HepG2 (cell line): ENCODE measurements around the gene GALC. TPM values are rescaled to one million over a fixed set of nuclear protein-coding genes. Genes with fewer than 3 reads are reported as not detected.

ENCODE experiments used
- ATAC-seq: fragments of 200-7000 bp; cut with Tn5 transposase; 3 replicates; pipeline ENCODE4 v1.9.1; 2020; ENCODE audit warnings: mild to moderate bottlenecking, moderate library complexity
- BruUV-seq: library from RNA; stranded (reverse); fragments of 400-500 nt; replicated peaks from 2 replicates; lab custom pipeline; 2021; lab: Mats Ljungman, UMichigan
- CTCF ChIA-PET: fragments of 300-600 bp; formaldehyde crosslinking; extraction: SDS; loops from one replicate; lab custom pipeline; 2021; ENCODE audit warnings: low total read pairs, inconsistent platforms, low intra/inter-chr PET ratio; lab: Yijun Ruan, JAX
- POLR2A ChIA-PET: fragments of 350-600 bp; sonication (Branson Sonifier 250); formaldehyde crosslinking; loops from one replicate; lab custom pipeline; 2020; ENCODE audit warnings: antibody characterized with exemption, inconsistent platforms; lab: Yijun Ruan, JAX
- DNase-seq: peaks from one replicate; pipeline ENCODE4 v3.0.0-alpha.2; 2015; ENCODE audit warnings: low spot score
- FAIRE-seq: peaks from 3 replicates; lab custom pipeline; 2011; peaks lifted over from hg19 to GRCh38; lab: Jason Lieb, UNC
- H2AFZ ChIP-seq: one replicate; pipeline ENCODE4 v1.6.1; 2011; ENCODE audit warnings: low read length, inconsistent platforms
- H3K27ac ChIP-seq: fragments of 300-600 bp; 3 replicates; pipeline ENCODE4 v1.8.0; 2011; ENCODE audit warnings: mixed run types, mild to moderate bottlenecking, mixed read lengths, low read length, inconsistent platforms; ENCODE audit not compliant: insufficient read depth; ENCODE audit errors: extremely low read length
- H3K27me3 ChIP-seq, 2 experiments: fragments of 200-600 bp in 1 of 2; 2 replicates in 1 of 2; 3 replicates in 1 of 2; pipeline versions ENCODE4 v1.6.0 to v1.8.0; 2011; ENCODE audit warnings: low read length in 2 of 2, mild to moderate bottlenecking in 2 of 2, moderate library complexity in 2 of 2, inconsistent platforms in 1 of 2; ENCODE audit not compliant: insufficient read depth in 2 of 2, control insufficient read depth in 1 of 2
- H3K36me3 ChIP-seq, 2 experiments: fragments of 200-600 bp in 1 of 2; replicated peaks in 1 of 2; 2 replicates in 1 of 2; 3 replicates in 1 of 2; pipeline versions ENCODE4 v1.5.1 to v1.8.0; 2011; ENCODE audit warnings: low read length in 2 of 2, inconsistent platforms in 1 of 2; ENCODE audit not compliant: insufficient read depth in 2 of 2, control insufficient read depth in 1 of 2
- H3K4me1 ChIP-seq: 2 replicates; pipeline ENCODE4 v1.5.1; 2012; ENCODE audit warnings: low read length, inconsistent platforms; ENCODE audit not compliant: insufficient read depth
- H3K4me2 ChIP-seq: 2 replicates; pipeline ENCODE4 v1.6.0; 2011; ENCODE audit warnings: low read depth, low read length, inconsistent platforms
- H3K4me3 ChIP-seq, 3 experiments: fragments of 200-600 bp in 1 of 3; sonication (generic), shearing (Covaris generic) in 1 of 3; replicated peaks in 1 of 3; 2 replicates each; pipeline ENCODE4 v1.5.1; 2011 to 2016; ENCODE audit warnings: low read length in 3 of 3, inconsistent platforms in 2 of 3, low read depth in 2 of 3, mild to moderate bottlenecking in 2 of 3, control low read depth in 1 of 3, mixed read lengths in 1 of 3; ENCODE audit not compliant: insufficient read depth in 1 of 3
- H3K79me2 ChIP-seq: one replicate; pipeline ENCODE4 v1.6.1; 2011; ENCODE audit warnings: low read length, inconsistent platforms; ENCODE audit not compliant: insufficient read depth
- H3K9ac ChIP-seq: 2 replicates; pipeline ENCODE4 v1.6.0; 2011; ENCODE audit warnings: mild to moderate bottlenecking, low read depth, low read length, inconsistent platforms; ENCODE audit not compliant: insufficient read depth
- H3K9me3 ChIP-seq: 2 replicates; pipeline ENCODE4 v1.5.1; 2012; ENCODE audit warnings: mild to moderate bottlenecking, low read length
- H4K20me1 ChIP-seq: 2 replicates; pipeline ENCODE4 v1.6.0; 2011; ENCODE audit warnings: inconsistent platforms, mild to moderate bottlenecking, low read length, moderate library complexity; ENCODE audit not compliant: insufficient read depth
- ELK4 ChIP-seq: sonication (generic); formaldehyde crosslinking; IDR thresholded peaks from 2 replicates; pipeline ENCODE4 v1.9.0; 2021; ENCODE audit warnings: missing genetic modification reagents, borderline replicate concordance
- EP300 ChIP-seq, 3 experiments: sonication (generic) in 1 of 3; formaldehyde crosslinking in 1 of 3; IDR thresholded peaks; 2 replicates each; pipeline versions ENCODE4 v1.5.1 to v1.6.1; 2011 to 2020; ENCODE audit warnings: low read depth in 2 of 3, low read length in 2 of 3, borderline replicate concordance in 1 of 3, improper control_type of control experiment in 1 of 3, mild to moderate bottlenecking in 1 of 3, missing genetic modification reagents in 1 of 3, moderate library complexity in 1 of 3
- ETV5 ChIP-seq: IDR thresholded peaks from 2 replicates; pipeline ENCODE4 v1.6.1; 2018; ENCODE audit warnings: missing biosample characterization, missing genetic modification reagents, inconsistent platforms, borderline replicate concordance
- HNRNPH1 ChIP-seq: fragments of 200-400 bp; formaldehyde crosslinking; optimal IDR thresholded peaks from 2 replicates; pipeline ENCODE3; 2017; ENCODE audit warnings: mild to moderate bottlenecking, low read depth, low read length
- MAFF ChIP-seq: IDR thresholded peaks from 2 replicates; pipeline ENCODE4 v1.6.1; 2011; ENCODE audit warnings: low read depth, low read length, improper control_type of control experiment
- MAFK ChIP-seq, 2 experiments: IDR thresholded peaks in 1 of 2; conservative IDR thresholded peaks in 1 of 2; 2 replicates each; pipeline ENCODE4 v1.6.1; 2011; ENCODE audit warnings: improper control_type of control experiment in 2 of 2, low read length in 2 of 2
- POGZ ChIP-seq: sonication (generic); formaldehyde crosslinking; IDR thresholded peaks from 2 replicates; pipeline ENCODE4 v1.4.0; 2020; ENCODE audit warnings: mild to moderate bottlenecking, missing genetic modification reagents
- SMYD3 ChIP-seq: sonication (generic); formaldehyde crosslinking; IDR thresholded peaks from 2 replicates; pipeline ENCODE4 v1.8.1; 2023; ENCODE audit warnings: mild to moderate bottlenecking, missing genetic modification reagents
- SP5 ChIP-seq: IDR thresholded peaks from 2 replicates; pipeline ENCODE4 v1.6.1; 2016; ENCODE audit warnings: low read depth, borderline replicate concordance
- ZNF510 ChIP-seq: sonication (generic); formaldehyde crosslinking; IDR thresholded peaks from 2 replicates; pipeline ENCODE4 v1.4.0; 2020; ENCODE audit warnings: low read depth, mild to moderate bottlenecking, missing genetic modification reagents
- ZSCAN21 ChIP-seq: sonication (generic); formaldehyde crosslinking; IDR thresholded peaks from 2 replicates; pipeline ENCODE4 v1.8.0; 2022; ENCODE audit warnings: mild to moderate bottlenecking, missing genetic modification reagents, moderate library complexity, borderline replicate concordance
- WGBS: methylation state at CpG from one replicate; pipeline ENCODE4 v1.1.6; 2017; ENCODE audit warnings: low lambda C conversion rate; 5-methylcytosine and 5-hydroxymethylcytosine counted together
- in situ Hi-C: cut with HindIII; loops from 2 replicates; pipeline ENCODE4 v1.10.0; 2017; ENCODE audit warnings: low pct_unique_long_range_greater_than_20kb; ENCODE audit not compliant: extremely low pct_ligation_motif_present
- intact Hi-C: fragments of 100-400 bp; cut with micrococcal nuclease; formaldehyde crosslinking; loops from one replicate; pipeline ENCODE4 v1.10.0; 2022; ENCODE audit not compliant: unreplicated experiment
- polyA plus RNA-seq, 8 experiments: library from polyadenylated mRNA; depleted of rRNA in 3 of 8; stranded (reverse) in 7 of 8; unstranded in 1 of 8; fragments of >200 nt; fragmentation: Illumina TruSeq in 4 of 8; extraction: Trizol in 4 of 8; gene quantifications; 2 replicates each; pipeline versions ENCODE4 v1.2.1 to v1.2.3, GENCODE V29; 2011 to 2016; ENCODE audit warnings: low read depth in 4 of 8, missing spikeins in 1 of 8, mixed read lengths in 1 of 8; ENCODE audit not compliant: insufficient read depth in 1 of 8
- total RNA-seq, 5 experiments: library from RNA; depleted of rRNA; stranded (reverse); fragments of >200 nt; fragmentation: Illumina TruSeq; extraction: Trizol; gene quantifications; 2 replicates each; pipeline ENCODE4 v1.2.3, GENCODE V29; 2016; ENCODE audit warnings: low read depth in 1 of 5

GALC gene
- total and polyA plus RNA-seq, 2 of the 13 experiments (the other 11 are each of a cell fraction or from before 2014, with no cell fraction given), result not detected

GRCh38 chr14:87908550-87908949 lies 84.4 kb downstream of the GALC start:
- H3K27me3 ChIP-seq, result 0 out of 5 replicates have a peak, but pooled peaks cover 0 to 4% of the 10 kb centered on the region in 2 experiments
- H3K36me3 ChIP-seq, result no peaks in the 10 kb centered on the region
- H3K27ac ChIP-seq, result no peak overlapping the region
- H3K9ac ChIP-seq, result no peak overlapping the region
- TF ChIP-seq ZNF510 (CRISPR knock-in tag) (no peak), ZSCAN21 (CRISPR knock-in tag) (no peak), SMYD3 (CRISPR knock-in tag) (no peak), HNRNPH1 (no peak), POGZ (CRISPR knock-in tag) (no peak), ETV5 (CRISPR knock-in tag) (no peak)
- H2AFZ ChIP-seq, result no peak overlapping the region
- no peaks in the 10 kb centered on the region for H3K79me2 ChIP-seq
- no peak for FAIRE-seq
- H3K4me1 ChIP-seq, result no peaks in the 10 kb centered on the region
- ATAC-seq, result no peak
- ChIA-PET CTCF (no interaction called here), POLR2A (no interaction called here)
- no peaks in the 10 kb centered on the region for H3K9me3 ChIP-seq
- no peaks in the 10 kb centered on the region for H4K20me1 ChIP-seq
- H3K4me2 ChIP-seq, result no peak overlapping the region
- no peak for DNase-seq
- intact Hi-C loops (no loop called here), in situ Hi-C loops (no loop called here)
- WGBS, result 3% methylated on average over 5 of the region's 5 CpGs
- BruUV-seq, result no TSS peak
- H3K4me3 ChIP-seq, result no peak overlapping the region

GRCh38 chr14:87901652-87902051 lies 91.3 kb downstream of the GALC start:
- Histone ChIP-seq H3K79me2 (no peaks in the 10 kb centered on the region), H2AFZ (no peak overlapping the region), H3K9ac (no peak overlapping the region), H3K4me2 (no peak overlapping the region), H3K9me3 (no peaks in the 10 kb centered on the region), H3K4me1 (no peaks in the 10 kb centered on the region), H3K4me3 (no peak overlapping the region)
- in situ Hi-C loops, result no loop called here
- ATAC-seq, result no peak
- TF ChIP-seq SP5 (CRISPR knock-in tag) (no peak), ELK4 (no peak), MAFK (conservative IDR thresholded peaks at IDR 0.05 in 1 of 2, IDR thresholded peaks at IDR 0.05 in 1 of 2; ENCODE audit: low read length in 2 of 2) (peak; percentile 70 to 85), EP300 (IDR thresholded peaks at IDR 0.05; ENCODE audit: low read depth in 2 of 2, low read length in 2 of 2) (no peak), EP300 (CRISPR knock-in tag; IDR thresholded peaks at IDR 0.05; ENCODE audit: borderline replicate concordance) (no peak), MAFF (peak; percentile 67; the same call in 1 of the 2 replicates)
- TF ChIP-seq, all 625 proteins: peak for 2
- ChIA-PET CTCF (no interaction called here), POLR2A (no interaction called here)
- no peak for FAIRE-seq
- Histone ChIP-seq H3K27ac (no peak overlapping the region), H4K20me1 (no peaks in the 10 kb centered on the region), H3K36me3 (no peaks in the 10 kb centered on the region), H3K27me3 (peaks cover 0 to 16% of the 10 kb centered on the region in 2 experiments; a peak in 2 of 5 replicates)
- no peak for DNase-seq
- intact Hi-C loops, result no loop called here
- BruUV-seq, result no TSS peak
